HepG2 (cell line): ENCODE measurements around the gene AP3D1. TPM values are rescaled to one million over a fixed set of nuclear protein-coding genes. Genes with fewer than 3 reads are reported as not detected.

ENCODE experiments used
- HNRNPL ChIP-seq: fragments of 200-400 bp; formaldehyde crosslinking; IDR thresholded peaks from 2 replicates; pipeline ENCODE4 v1.6.1; 2017; ENCODE audit warnings: mild to moderate bottlenecking, low read depth, low read length
- ISL2 ChIP-seq: sonication (generic); formaldehyde crosslinking; IDR thresholded peaks from 2 replicates; pipeline ENCODE4 v1.5.0; 2020; ENCODE audit warnings: missing genetic modification reagents
- KIAA2018 ChIP-seq: sonication (generic); formaldehyde crosslinking; IDR thresholded peaks from 2 replicates; pipeline ENCODE4 v1.5.0; 2020; ENCODE audit warnings: mild to moderate bottlenecking, missing genetic modification reagents, borderline replicate concordance
- KMT2A ChIP-seq: sonication (generic); formaldehyde crosslinking; IDR thresholded peaks from 2 replicates; pipeline ENCODE4 v1.4.0; 2020; ENCODE audit warnings: missing genetic modification reagents
- PHF8 ChIP-seq: sonication (generic); formaldehyde crosslinking; IDR thresholded peaks from 2 replicates; pipeline ENCODE4 v1.5.0; 2020; ENCODE audit warnings: missing genetic modification reagents
- RXRB ChIP-seq: IDR thresholded peaks from 2 replicates; pipeline ENCODE4 v1.6.1; 2016; ENCODE audit warnings: borderline replicate concordance, missing genetic modification reagents, missing compliant biosample characterization
- TBX2 ChIP-seq: sonication (generic); formaldehyde crosslinking; IDR thresholded peaks from 2 replicates; pipeline ENCODE4 v1.5.0; 2020; ENCODE audit warnings: missing genetic modification reagents, mild to moderate bottlenecking, borderline replicate concordance
- ZBTB26 ChIP-seq: IDR thresholded peaks from 2 replicates; pipeline ENCODE4 v1.6.1; 2016; ENCODE audit warnings: missing compliant biosample characterization, missing genetic modification reagents, borderline replicate concordance
- ZBTB3 ChIP-seq: sonication (generic); formaldehyde crosslinking; IDR thresholded peaks from 2 replicates; pipeline ENCODE4 v1.4.0; 2020; ENCODE audit warnings: low read depth, mild to moderate bottlenecking, moderate library complexity, missing genetic modification reagents, borderline replicate concordance
- ZMAT3 ChIP-seq: sonication (generic); formaldehyde crosslinking; conservative IDR thresholded peaks from 2 replicates; pipeline ENCODE4 v1.7.0; 2021; ENCODE audit warnings: missing genetic modification reagents
- ZNF460 ChIP-seq: sonication (generic); formaldehyde crosslinking; IDR thresholded peaks from 2 replicates; pipeline ENCODE4 v1.5.1; 2020; ENCODE audit warnings: missing genetic modification reagents, mild to moderate bottlenecking, borderline replicate concordance
- ZNF644 ChIP-seq: IDR thresholded peaks from 2 replicates; pipeline ENCODE4 v1.6.1; 2016; ENCODE audit warnings: low read depth
- polyA plus RNA-seq, 8 experiments: library from polyadenylated mRNA; depleted of rRNA in 3 of 8; stranded (reverse) in 7 of 8; unstranded in 1 of 8; fragments of >200 nt; fragmentation: Illumina TruSeq in 4 of 8; extraction: Trizol in 4 of 8; gene quantifications; 2 replicates each; pipeline versions ENCODE4 v1.2.1 to v1.2.3, GENCODE V29; 2011 to 2016; ENCODE audit warnings: low read depth in 4 of 8, missing spikeins in 1 of 8, mixed read lengths in 1 of 8; ENCODE audit not compliant: insufficient read depth in 1 of 8
- total RNA-seq, 5 experiments: library from RNA; depleted of rRNA; stranded (reverse); fragments of >200 nt; fragmentation: Illumina TruSeq; extraction: Trizol; gene quantifications; 2 replicates each; pipeline ENCODE4 v1.2.3, GENCODE V29; 2016; ENCODE audit warnings: low read depth in 1 of 5
- TF ChIP-seq, protein P1 (sequence below): sonication (generic); formaldehyde crosslinking; IDR thresholded peaks from 2 replicates; pipeline ENCODE4 v1.4.0; 2020; ENCODE audit warnings: missing genetic modification reagents, borderline replicate concordance

The AP3D1 gene
- total and polyA plus RNA-seq, 2 of the 13 experiments (the other 11 are each of a cell fraction or from before 2014, with no cell fraction given), result 68.0 to 82.6 TPM

- peak; percentile 14; the same call in 1 of the 2 replicates for TF ChIP-seq ISL2 (CRISPR knock-in tag)
- peak; percentile 63; the same call in 1 of the 2 replicates for TF ChIP-seq TBX2
- TF ChIP-seq ZNF644 (CRISPR knock-in tag), result no peak
- TF ChIP-seq, protein P1, sequence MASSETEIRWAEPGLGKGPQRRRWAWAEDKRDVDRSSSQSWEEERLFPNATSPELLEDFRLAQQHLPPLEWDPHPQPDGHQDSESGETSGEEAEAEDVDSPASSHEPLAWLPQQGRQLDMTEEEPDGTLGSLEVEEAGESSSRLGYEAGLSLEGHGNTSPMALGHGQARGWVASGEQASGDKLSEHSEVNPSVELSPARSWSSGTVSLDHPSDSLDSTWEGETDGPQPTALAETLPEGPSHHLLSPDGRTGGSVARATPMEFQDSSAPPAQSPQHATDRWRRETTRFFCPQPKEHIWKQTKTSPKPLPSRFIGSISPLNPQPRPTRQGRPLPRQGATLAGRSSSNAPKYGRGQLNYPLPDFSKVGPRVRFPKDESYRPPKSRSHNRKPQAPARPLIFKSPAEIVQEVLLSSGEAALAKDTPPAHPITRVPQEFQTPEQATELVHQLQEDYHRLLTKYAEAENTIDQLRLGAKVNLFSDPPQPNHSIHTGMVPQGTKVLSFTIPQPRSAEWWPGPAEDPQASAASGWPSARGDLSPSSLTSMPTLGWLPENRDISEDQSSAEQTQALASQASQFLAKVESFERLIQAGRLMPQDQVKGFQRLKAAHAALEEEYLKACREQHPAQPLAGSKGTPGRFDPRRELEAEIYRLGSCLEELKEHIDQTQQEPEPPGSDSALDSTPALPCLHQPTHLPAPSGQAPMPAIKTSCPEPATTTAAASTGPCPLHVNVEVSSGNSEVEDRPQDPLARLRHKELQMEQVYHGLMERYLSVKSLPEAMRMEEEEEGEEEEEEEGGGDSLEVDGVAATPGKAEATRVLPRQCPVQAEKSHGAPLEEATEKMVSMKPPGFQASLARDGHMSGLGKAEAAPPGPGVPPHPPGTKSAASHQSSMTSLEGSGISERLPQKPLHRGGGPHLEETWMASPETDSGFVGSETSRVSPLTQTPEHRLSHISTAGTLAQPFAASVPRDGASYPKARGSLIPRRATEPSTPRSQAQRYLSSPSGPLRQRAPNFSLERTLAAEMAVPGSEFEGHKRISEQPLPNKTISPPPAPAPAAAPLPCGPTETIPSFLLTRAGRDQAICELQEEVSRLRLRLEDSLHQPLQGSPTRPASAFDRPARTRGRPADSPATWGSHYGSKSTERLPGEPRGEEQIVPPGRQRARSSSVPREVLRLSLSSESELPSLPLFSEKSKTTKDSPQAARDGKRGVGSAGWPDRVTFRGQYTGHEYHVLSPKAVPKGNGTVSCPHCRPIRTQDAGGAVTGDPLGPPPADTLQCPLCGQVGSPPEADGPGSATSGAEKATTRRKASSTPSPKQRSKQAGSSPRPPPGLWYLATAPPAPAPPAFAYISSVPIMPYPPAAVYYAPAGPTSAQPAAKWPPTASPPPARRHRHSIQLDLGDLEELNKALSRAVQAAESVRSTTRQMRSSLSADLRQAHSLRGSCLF (CRISPR knock-in tag), result no peak
- TF ChIP-seq RXRB (CRISPR knock-in tag), result peak; percentile 60; the same call in 1 of the 2 replicates
- TF ChIP-seq HNRNPL, result peak; percentile 84
- TF ChIP-seq ZBTB26 (CRISPR knock-in tag), result no peak
- TF ChIP-seq PHF8 (CRISPR knock-in tag), result 0 out of 2 replicates have a peak, but pooled peaks have one; percentile 19
- no peak for TF ChIP-seq KIAA2018
- TF ChIP-seq KMT2A, result 0 out of 2 replicates have a peak, but pooled peaks have one; percentile 25
- no peak; the same call in 1 of the 2 replicates for TF ChIP-seq ZMAT3 (CRISPR knock-in tag)
- TF ChIP-seq ZNF460, result peak; percentile 20; the same call in 1 of the 2 replicates
- TF ChIP-seq ZBTB3, result no peak
These were observed 15.7 kb upstream of the AP3D1 start (continued) for GRCh38 chr19:2166741-2167738.
